NCI-H1930 (cell line): Measurements from ENCODE around the gene RPUSD1.
"Not testable (repeated sequence)": the region's sequence is repeated elsewhere in the genome, so short reads cannot be mapped to it uniquely, and the experiment has no call there.

Source experiments
- DNase-seq, 2 experiments: peaks; one replicate each; lab custom pipeline; 2025; lab: John Stamatoyannopoulos, UW

Gene RPUSD1

DNA sequence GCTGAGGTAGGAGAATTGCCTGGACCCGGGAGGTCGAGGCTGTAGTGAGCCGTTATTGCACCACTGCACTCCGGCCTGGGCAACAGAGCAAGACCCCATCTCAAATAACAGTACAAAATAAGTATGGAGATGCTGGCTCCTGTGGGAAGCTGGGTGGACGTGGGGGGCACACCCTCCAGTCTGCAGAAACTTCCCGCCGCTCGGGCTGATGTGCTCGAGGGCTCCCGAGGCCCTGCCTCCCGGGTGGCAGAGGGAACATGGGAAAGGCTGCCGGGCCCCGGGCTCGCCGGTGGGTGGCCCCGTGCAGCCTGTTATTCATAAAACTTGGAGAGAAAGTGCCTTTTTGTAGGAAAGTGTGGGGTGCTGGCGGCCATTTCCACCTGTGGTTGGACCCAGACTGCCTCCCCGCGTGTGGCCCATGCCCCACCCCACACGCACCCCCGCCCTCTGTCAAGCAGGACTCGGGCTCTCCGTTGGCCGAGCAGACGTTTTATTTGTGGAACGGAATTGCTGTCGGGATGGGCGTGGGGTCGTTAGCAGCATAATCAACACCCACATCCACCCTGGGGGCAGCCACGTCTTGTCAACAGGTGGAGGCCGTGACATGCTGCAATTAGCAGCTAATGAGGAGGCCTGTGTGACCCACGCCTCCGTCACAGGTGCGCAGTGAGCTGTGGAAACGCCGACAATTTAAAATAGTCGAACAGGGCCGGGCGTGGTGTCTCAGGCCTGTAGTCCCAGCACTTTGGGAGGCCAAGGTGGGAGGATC, 40.0 kb downstream of the RPUSD1 start:
- DNase-seq = no peak

DNA sequence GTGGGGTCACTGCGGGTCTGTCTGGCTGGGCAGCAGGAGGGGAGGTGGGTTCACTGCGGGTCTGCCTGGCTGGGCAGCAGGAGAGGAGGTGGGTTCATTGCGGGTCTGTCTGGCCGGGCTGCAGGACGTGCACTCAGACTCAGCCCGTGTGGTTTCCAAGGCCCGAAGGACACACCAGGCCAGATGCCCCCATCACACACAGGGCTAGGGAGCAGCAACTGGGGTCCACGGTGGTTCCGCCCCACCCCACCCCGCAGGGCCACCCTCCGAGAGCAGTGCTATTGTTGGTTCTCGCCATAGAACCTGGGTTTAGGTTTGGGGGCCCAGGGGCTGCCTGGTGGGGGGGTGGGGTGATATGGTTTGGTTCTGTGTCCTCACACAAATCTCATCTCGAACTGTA, 41.5 kb downstream of the RPUSD1 start:
- no peak for DNase-seq

DNA sequence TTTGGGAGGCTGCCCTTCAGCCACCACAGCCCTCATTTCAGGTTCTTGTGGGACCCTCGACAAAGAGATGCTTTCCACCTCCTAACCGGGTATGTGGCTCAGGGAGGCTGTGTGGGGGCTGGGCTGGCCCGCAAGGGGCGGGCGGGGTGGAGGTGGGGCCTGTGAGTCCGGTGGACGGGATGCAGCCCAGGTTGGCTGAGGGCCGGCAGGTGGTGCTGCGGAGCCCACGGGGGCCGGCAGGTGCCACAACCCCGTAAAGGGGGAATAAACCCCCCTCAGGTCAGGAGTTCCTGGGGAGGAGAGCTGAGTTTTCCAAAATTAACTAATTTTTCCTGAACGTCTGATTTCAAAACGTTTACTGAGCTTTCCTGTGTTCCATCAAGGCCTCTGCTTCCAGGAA, 42.4 kb downstream of the RPUSD1 start:
- DNase-seq = peak in 1 of 2 experiments; percentile 43

DNA sequence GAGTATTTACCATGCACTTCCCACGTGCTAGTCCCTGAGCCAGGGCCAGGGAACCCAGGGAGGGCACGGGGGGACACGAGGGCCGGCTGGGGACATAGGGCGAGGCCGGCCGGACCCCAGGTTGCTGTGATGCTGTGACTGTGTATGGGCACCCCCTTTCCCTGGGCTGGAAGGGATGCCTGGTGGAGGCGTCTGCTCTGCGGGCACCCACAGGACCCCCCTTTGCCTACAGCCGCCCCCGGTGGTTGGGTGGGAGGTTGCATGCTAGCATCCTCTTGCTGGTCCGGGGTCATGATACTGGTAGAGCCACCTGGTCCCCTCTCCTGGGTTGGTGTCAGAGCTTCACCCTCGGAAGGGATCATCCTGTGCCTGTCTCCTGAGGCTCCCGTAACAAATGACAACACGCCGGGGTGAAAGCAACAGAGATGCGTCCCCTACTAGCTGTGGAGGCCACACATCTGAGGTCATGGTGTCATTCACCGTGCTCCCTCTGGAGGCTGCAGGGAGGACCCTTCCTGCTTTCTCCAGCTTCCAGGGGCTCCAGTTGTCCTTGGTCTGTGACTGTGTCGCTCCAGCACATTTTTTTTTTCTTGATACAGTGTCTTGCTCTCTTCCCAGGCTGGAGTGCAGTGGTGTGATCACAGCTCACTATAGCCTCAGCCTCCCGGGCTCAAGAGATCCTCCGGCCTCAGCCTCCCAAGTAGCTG, 44.2 kb downstream of the RPUSD1 start:
- DNase-seq = no peak

DNA sequence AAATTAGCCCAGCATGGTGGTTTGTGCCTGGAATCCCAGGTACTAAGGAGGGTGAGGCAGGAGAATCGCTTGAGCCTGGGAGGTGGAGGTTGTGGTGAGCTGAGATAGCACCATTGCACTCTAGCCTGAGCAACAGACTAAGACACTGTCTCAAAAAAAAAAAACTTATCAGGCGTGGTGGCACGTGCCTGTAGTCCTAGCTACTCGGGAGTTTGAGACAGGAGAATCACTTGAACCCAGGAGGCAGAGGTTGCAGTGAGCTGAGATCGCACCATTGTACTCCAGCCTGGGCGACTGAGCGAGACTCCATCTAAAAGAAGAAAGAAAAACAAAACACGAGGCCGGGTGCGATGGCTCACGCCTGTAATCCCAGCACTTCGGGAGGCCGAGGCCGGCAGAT, 45.3 kb downstream of the RPUSD1 start:
- DNase-seq = not testable (repeated sequence)

DNA sequence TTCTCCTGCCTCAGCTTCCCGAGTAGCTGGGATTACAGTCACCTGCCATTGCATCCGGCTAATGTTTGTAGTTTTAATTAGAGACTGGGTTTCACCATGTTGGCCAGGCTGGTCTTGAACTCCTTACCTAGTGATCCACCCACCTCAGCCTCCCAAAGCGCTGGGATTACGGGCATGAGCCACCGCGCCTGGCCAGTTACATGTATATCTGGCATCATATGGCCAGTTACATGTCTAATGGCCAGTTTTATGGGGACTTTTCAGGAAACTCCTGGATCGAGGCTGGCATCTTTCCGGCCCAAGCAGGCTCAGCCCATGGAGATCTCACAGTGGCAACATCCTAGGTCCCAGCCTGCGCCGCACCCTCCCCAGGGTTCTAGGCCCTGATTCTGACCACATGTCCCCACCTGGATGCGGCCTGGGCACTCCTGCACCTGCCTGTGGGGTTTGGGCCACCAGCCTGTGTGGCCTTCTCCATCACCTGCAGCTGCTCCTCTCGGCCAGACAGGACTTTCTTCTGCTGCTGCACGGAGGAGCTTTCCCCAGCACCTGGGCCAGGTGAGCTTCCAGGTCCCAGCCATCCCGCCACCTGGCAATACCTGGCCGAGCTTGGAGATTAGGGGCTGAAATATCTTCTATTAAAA, 46.1 kb downstream of the RPUSD1 start:
- DNase-seq = no peak

DNA sequence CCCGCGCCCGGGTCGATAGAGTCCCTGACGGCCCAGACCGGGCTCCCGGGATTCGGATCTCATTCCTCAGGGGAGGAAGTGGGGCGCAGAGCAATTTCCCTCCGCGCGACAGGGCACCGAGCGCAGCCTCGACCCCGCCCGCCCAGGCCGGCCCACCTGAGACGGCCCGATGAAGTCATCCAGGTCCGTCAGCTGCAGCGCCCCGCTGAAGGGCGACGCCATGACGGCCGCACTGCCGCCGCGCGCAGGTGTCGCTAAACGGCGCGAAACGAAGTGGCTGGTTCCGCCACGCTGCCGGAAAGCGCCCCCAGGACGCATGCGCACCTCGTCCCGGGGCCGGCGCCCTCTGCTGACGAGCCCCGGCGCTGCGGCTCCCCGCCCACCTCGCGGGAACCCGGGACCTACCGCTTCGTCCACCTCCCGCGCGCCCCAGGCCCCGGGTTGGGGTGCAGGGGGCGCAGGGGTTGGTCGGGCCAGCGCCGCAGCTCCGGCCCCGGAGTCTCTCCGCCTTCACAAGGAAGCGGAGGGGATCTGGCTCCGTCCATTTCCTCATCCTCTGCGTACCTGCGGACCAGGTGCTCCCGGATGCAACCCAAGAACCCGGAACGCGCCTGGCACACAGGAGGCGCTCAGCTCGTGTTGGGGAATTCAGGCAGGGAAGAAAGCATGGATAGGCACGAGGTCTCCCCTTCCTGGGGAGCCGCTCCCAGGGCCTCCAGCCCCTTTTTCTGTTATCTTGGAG, 47.2 kb downstream of the RPUSD1 start, which contains the start of gene CIAO3:
Gene CIAO3, minus strand, starts transcription at position 234 of the 742 bp plus-strand sequence. Its CDS starts 12 bp downstream, at position 222.
- DNase-seq = peak; percentile 88 to 98

DNA sequence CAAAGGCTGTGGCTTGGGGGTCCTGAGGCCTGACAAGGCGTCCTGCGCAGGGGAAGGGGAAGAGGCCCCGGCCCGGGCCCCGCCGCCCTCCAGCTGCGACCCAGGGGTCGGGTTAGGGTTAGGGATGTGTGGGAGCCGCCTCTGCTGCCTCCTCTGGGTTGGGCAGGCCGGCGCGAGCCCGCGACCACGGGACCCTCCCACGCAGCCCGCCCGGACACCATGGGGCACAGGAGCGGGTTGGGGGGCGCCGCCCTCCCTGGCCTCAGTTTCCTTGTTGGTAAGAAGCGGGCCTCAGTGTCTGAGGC, 47.8 kb downstream of the RPUSD1 start:
- no peak for DNase-seq

DNA sequence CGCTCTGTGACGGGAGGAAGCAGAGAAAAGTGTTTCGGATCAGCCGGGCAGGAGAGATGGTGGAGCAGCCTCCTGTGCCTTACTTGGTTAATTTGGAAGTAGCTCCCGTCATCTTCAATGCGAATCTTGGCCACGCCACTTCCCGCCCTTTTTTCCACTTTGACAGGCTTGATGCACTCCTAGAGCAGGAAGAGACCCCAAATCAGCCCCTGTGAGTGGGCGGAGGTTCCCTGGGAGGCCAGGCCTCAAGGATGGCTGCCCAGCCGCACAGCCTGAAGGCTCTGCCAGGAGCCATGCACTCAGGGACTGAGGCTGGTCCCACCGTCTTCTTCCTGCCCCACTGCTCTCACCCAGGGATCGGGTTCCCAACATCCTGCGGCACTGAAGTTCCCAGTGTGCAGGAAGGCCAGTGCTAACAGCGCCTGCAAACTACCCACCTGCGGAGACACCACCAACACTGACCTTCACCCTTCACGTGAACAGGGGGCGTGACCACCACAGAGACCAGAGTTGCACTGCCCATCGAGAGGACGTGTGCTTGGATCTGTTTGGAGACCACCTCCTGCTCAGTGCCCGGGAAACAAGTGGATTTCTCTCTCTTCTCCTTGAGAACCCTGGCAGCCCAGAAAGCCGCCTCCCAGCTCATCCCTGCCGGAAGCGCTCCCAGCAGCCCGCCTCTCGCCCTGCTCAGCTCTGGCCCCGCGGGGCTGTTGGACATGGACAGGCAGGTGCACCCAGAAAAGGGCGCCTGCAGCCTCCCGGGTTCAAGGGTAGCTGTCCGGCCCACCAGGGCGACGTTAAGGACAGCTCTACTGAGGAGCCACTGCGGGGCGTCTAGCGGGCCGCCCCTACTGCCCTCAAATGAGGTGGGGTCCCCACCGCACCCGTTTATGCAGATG, 48.4 kb downstream of the RPUSD1 start:
- no peak for DNase-seq

DNA sequence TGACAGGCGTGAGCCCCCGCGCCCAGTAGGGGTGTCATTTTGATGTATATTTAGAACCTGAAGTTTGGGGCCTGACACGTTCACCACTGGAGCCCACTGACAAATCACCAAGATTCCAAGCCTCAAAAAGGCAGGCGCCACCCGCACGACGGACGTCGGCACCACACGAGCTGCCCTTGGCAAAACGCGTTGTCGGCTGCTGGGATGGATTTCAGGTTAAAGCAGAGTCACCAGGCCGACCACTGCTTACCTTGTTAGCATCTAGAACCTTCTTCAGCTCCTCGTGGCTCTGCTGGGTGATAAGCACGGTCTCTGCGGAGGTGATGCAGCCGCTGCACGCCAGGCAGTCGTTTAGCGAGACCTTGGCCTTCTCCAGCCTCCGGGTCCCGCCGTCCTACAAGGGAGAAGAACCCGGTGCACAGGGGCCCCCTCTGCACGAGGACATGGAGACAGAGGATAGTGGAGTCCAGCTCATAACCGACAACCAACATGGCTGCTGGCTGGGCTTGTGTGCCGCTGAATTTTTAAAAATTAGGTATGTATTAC, 51.2 kb downstream of the RPUSD1 start:
- no peak for DNase-seq

DNA sequence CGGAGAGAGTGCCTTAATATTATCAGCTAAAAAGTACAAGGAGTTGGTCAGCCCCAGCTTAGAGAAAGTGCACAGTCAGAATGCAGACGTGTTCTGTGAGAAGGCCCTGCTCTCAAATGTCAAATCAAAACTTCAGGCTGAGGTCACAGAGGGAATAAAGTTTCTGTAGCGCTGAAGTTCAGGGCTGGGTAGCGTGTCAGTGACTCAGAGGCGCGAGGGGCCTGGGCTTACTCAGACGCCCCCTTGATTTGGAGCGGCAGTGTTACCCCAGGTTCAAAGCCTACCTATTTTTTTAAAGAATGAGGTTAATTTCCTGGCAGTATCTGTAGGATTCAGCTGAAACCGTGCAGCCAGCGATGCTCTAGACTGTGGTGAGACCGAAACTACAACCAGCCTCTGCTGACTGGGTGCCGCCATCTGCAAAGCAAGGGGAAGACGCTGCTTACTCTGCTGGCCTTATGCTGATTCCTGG, 52.2 kb downstream of the RPUSD1 start:
- DNase-seq = no peak

DNA sequence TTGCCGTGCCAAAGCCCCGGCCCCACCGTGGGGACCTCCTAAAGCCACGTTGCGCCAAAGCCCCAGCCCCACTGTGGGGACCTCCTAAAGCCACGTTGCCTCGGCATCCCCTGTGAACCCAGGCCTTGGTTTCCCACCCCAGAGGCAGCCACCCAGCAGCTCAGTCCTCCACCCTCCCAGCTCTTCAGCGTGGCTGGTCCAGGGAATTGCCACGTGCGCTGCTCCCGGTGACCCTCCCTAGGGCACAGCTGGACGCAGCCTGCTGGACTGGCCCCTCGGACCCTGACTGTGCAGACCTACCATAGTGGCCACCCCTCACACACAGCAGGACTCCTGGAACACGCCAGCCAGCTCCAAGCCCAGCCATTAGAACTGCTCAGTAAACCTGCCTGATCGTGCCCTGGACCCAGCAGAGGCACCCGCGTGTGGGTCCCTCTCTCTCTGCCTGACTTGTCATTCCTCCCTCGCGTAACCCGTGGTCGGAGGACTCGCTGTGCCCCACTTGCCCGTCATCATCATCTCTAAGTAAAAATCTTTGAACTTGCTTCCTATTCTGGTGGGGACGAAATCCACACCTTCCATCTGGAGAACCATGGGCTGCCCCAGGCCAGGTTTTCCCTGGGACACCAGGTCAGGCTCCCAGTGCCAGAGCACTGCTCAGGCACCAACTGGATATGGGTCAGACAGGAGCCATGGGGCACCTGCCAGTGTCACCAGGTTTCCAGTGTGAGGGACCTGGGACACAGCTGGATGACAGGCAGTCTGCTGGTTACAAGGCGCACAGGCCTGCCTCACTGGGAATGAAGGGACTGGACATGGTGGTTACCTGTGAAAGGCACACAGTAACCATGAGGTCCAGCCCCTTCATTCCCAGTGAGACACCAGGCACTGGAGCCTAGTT, 53.0 kb downstream of the RPUSD1 start:
- DNase-seq = no peak
